HS-27A (cell line): ENCODE results near the gene FER1L5.

ENCODE experiments used
- DNase-seq: peaks from one replicate; pipeline ENCODE4 v3.0.0-alpha.2; 2012; ENCODE audit warnings: low read depth, missing footprints

FER1L5 gene

DNA sequence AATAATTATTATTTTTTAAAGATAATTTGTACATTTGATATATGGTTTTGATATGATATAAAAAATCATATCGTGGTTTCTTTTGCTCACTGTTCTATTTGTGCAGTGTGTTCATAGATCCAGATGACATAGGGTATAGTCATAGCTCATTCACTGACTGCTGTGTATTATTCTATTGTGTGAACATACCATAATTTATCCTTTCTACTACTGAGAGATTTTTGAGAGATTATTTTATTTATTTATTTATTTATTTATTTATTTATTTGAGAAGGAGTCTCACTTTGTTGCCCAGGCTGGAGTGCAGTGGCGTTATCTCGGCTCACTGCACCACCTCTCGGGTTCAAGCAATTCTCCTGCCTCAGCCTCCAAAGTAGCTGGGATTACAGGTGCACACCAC is 39.0 kb downstream of the FER1L5 start:
- no peak for DNase-seq

DNA sequence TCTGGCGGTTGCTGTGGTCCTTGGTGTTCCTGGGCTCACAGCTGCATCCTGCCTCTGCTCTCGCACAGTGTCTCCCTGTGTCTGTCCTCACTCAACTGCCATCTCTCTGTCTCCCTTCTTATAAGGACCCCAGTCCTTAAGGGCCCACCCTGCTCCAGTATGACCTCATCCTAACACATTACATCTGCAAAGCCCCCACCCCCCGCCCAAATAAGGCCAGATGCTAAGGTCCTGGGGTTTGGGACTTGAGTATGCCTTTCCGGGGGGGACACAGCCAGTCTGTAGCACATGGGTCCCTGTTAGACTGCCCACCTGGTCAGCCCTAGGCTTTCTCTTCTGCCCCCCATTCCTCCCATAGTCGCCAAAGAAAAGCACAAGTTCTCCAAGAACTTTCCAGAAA is 40.7 kb downstream of the FER1L5 start:
- DNase-seq: no peak

DNA sequence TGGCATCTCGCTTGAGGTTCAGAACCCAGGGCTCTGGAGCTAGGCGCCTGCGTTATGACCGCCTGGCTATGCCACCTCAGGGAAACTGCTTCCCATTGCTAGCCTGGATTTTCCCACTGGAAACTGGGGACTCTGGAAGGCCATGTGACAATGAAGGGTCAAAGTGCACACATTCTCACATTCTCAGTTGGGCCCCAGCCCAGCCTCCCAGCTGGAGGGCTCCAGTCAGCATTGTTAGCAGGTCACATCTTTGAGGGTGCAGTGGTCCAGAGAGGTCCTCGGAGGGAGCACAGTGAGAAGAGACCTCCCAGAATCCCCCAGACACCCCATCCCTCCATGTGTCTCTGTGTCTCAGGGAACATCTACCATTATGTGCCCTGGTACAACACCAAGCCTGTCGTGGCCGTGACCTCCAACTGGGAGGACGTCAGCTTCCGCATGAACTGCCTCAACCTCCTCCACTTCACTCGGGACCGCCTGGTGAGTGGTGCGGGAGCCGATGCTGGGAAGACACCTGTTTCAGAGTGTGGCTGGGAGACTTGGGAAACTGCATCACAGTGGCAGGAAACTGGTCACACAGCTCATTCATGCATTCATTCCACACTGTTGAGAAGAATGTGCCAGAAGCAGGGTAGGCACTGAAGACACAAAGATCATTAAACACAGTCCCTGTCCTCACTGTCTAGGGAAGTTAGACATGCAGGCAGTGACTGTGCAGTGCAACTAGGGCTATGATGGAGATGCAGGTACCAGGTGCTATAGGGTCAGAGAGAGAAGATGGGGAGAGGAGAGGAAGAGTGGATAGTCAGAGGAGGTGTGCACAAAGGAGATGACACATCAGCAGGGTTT is 41.6 kb downstream of the FER1L5 start:
- DNase-seq: no peak

DNA sequence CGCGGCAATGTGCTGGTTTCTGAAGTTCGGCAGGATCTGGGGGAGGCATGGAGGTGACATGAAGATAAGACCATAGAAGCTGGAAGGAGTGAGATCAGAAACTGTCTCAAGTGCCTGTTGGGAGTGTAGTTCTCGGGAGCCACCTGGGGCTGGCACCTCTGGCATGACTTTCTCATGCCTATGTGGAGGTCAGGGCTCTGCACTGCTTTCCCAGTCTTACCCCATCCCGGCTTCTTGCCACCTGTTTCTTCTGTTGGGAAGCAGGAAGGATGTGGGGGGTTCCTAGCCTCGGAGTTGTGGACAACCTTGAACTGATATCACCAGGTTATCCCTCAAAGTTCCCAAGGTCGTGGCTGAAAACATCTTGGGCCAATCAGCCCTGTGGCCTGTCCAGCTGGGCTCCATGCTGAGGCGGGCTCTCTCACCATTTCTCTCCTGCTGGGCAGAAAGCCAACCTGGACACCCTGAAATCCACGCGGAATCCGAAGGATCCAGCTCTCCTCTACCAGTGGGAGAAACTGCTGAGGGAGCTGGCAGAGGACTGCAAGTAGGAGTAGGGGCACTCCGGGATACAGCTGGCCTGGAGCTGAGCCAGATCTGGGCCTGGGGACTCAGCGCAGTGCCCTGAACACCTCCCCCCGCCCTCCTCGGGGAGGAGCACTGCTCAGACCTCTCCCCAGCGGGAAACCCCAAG is 42.5 kb downstream of the FER1L5 start:
- DNase-seq: no peak

DNA sequence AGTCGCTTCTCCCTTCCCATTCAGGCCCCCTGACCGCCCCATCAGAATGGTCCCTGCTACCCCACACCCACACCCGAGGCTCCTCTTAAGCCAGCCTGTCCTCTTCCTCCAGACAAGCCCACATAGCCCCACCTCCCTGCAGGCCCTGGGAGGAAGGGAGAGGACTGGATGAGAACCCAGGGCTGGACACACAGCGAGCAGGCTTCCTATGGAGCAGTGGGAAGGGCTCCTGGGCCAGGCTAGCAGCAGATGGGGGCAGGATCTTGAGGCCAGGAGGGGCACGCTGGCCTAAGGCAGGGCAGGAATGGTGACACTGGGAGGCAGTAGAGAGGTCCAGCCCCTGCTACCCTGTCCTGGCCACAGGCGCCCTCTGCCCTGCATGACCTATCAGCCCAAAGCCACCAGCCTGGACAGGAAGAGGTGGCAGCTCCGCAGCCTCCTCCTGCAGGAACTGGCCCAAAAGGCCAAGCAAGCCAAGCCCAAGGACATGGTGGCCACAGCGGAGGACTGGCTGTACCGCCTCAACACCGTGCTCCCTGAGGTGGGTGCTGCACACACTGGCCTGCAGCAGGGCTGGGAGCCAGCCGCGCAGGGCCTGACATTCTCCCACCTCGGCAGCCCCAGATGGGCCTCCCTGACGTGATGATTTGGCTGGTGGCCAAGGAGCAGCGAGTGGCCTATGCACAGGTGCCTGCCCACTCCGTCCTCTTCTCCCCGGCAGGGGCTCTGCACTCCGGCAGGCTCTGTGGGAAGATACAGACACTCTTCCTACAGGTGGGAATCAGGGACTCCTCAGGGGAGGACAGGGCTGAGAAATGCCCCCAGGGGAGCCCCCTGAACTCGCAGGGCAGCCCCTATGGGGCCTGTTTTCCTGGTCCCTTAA is 43.3 kb downstream of the FER1L5 start:
- no peak for DNase-seq

DNA sequence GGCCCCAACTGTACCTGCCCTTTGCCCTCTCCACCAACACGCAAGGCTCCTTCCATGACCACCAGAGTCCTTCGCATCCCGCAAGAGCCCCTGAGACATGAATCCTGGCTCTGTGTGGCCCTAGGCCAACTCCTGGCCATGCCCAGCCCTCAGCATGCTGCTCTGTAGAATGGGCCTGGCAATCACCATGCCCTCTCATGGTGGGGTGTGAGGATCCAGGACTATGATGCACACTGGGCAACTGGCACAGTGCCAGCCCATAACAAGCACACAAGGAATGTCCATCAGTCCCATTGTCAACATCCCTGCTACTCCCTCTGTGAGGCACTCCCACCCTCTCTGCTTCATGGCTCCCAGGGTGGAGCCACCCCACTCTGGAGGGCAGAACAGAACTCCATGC is 44.7 kb downstream of the FER1L5 start:
- no peak for DNase-seq

DNA sequence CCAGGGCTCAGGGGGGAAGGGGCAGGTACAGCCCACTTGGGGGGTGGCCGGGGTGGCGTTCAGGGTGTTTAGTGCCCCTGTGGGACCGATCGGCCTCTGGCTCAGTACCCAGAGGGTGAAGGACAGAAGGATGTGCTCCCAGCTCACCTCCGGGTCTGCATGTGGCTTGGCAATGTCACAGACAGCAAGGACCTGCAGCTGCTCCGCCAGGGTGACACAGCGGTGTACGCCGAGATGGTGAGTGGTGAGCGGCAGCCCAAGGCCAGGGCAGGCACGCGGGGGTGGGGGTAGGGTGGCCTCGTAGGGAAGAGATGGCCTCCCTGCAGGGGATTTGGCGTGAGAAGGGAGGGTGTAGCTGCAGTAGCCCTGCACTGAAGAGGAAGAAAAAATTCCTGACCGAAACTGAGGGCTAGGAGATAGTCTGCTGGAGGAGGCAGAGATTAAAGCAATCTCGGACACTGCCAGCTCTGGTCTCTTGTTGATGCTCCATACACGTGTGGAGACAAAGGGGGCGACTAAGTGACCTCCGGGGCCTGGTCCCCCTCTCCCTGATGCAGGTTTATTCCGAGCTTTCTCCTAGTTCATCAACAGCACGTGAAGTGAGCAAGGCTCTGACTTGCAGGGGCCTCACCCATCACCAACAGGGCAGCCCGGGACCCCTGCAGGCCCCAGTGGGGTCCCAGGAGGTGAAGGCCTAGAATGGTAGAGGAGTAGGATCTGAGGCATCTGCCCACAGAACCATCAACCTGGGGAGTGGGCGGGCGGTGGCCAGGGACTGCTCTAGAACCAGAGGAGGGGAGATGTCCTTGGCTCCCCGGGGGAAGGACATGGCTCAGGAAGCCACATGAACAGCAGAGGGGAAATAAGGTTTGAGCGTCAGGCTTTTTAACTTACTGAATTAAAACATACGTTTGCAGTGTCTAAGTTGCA is 45.4 kb downstream of the FER1L5 start:
- DNase-seq: no peak

DNA sequence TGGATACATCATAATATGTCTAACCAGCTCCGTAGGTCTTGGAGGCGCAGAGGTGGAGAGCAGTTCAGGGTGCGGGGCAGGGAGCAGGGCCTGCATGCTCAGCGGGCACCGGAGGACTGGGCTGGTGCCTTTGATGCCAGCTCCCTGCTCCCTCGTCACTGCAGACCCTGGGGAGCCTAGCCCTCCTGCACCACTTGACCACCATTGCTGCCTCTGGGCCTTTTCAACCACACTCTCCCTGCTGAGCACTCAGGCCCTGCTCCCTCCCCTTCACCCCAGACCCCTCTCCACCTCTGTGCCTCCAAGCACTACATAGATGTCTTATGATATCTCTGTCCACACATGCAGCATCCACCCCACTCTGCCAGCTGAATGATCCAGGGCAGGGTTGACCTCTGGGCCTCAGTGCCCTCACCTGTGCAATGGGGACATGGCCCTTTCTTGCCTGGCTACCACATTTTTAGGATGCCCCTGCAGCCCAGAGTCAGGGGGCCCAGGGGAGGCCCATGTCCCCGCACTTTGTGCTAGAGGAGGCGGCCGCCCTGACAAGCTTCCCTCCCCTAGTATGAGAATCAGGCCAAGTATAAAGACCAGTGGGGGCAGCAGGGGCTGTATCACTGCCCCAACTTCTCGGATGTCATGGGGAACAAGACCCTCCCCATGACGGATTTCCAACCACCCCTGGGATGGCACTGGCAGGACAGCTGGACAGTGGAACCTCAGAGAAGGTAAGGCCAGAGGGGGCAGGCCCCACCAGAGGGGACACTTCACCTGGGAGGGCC is 46.3 kb downstream of the FER1L5 start:
- DNase-seq: no peak

DNA sequence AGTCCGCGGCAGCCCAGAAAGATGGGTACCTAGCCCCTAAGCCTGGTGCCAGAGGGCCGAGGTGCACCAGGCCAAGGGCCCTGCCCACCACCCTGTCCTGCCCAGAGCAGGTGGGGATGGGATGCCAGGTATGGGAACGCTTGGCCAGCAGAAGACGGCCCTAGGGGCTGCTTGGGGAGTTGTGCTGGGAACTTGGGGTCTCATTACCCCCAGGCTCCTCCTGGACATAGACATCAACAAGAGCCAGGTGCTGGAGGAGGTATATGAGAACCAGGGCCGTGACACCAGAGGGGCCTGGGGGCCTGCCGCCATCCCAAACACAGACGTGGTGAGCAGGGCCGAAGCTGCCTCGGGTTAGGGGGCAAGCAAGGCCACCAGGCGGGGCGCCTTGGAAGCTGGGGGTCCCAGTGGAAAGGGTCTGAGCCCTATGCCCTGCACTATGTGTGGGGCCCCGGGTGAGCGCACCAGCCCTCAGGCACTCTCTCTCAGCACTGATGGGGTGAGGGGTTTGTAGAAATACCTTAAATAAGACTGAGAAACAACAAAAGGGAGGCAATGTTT is 46.9 kb downstream of the FER1L5 start:
- no peak for DNase-seq

DNA sequence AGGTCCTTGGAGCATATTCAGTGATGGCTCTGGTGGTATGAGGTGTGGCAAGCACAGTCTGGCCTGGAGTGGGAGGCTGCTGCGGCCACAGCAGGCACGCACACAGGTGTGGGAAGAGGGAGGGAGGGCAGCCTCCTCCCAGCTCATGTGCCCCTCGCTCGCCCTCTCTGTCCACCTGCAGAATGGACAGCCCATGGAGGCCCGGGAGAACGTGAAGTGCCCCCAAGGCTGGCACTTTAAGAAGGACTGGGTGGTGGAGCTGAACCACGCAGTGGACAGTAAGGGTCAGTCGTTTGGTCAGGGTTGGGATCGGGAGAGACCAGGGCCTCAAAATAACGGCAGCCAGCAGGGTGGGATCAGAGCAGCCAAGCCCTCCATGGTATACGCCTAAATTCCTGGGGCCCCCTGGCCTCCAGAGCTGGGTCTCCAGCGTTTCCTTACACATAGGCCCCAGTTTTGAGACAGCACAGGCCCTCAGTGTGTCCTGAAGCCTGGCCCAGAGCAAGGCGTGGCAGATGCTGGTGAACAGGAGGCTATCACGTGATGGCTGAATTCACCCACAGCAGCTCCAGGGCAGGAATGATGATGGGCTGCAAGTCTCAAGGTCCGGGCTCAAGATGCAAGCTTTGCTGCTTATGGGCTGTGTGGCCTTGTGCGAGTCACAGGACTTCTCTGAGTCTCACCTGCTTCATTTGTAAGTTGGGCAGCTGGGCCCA is 47.9 kb downstream of the FER1L5 start:
- no peak for DNase-seq

DNA sequence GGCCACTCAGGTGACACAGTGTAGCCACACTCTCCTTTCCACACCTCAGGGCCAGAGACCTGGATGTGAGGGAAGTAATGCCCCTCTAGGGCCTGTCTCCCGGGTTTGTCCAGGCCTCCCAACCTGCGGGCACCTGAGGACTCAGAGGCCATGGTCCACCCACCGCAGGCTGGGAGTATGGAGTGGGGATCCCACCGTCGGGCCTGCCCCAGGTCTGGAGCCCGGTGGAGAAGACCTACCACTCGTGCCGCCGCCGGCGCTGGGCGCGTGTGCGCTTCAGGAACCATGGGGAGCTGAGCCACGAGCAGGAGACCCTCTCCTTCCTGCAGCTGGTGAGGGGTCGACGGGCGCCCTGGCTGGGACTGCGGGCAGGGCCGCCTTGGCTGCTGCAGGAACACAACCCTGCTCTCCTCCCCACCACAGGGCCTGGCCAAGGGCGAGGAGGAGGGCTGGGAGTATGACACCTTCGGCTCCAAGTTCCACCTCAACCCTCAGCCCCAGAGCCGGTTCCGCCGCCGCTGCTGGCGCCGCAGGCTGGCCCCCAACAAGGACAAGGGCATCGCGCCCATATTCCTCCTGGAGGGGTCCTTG is 48.6 kb downstream of the FER1L5 start:
- DNase-seq: no peak

DNA sequence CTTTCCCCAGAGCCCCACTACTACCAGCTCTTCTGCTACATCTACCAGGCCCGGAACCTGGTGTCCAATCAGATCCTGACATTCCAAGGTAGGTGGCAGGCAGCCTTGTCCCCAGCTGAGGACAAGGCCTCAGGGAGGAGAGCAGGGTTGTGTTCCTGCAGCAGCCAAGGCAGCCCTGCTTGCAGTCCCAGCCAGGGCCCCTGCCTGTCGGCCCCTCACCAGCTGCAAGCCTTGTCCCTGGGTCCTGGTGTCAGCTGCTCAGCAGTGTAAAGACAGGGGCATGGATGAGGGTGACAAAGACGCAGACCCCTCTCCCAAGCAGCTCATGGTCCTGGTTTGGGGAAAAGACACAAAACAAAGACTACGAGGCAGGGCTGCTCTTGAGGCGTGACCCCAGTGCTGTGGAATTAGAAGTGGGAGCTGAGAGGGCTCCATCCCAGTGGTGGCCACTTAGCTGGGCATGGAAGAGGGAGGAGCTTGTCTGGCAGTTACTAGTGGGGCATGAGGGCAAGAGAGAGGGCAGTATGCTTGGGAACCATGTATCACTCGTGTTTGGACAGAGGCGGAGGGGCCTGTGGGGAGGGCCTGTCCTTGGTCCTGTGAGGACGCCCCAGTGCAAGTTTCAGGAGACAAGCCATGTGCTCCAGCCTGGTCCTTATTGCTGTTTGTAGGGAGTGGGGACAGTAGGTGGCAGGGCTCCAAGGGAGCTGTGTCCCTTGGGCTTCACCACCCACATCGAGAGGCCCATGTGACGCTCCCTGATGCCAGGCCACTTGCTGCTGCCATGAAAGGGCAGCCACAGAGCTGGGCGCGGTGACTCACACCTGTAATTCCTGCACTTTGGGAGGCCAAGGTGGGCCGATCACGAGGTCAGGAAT is 49.8 kb downstream of the FER1L5 start:
- DNase-seq: no peak

DNA sequence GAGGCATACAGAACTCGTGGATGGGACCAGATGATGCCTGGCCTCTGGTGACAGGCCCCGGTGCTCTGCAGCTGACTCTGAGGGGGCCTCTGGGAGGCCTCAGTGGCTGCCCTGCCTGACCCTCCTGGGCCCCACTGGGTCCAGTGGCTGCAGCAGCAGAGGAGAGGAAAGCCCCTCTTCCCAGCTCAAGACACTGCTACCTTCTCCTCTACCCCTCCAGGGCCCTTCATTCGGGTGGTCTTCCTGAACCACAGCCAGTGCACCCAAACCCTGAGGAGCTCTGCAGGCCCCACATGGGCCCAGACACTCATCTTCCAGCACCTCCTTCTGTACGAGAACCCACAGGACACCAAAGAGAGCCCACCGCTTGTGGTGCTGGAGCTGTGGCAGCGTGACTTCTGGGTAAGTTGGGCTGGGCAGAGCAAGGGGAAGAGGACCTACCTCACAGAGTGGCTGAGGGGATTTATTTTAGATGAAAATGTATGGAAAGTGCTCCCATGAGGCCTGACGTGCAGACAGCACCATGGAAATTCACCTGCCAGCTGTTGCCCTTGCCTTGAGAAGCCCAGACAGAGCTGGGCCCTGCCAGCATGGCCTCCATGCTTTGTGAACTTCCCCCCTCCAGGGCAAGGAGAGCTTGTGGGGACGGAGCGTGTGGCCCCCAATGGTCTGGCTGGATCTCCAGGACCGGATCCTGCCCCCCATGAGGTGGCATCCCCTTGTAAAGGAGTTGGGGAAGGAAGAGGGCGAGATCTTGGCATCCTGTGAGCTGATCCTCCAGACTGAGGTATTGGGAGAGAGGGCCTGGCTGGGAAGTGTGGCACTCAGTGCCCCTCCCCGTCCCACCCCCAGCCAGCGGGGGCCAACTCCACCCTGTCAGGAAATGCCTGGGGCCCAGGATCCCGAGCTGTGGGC is 51.0 kb downstream of the FER1L5 start:
- no peak for DNase-seq

DNA sequence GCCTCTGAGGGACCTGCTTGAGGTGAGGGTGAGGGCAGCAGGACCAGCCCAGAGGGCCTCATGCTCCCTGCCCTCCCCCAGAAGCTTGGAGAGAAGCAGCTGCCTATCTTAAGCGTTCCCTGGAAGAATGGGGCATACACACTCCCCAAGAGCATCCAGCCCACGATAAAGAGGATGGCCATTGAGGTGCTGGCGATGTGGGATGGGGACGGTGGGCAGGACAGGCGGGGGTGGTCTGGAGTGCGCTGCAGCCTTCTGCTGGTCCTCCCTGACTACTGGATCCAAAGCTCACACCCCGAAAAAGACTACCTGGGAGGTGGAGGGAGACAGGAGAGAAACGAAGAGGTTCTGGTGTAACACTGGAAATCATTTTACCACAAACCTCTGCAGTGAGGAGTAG is 51.7 kb downstream of the FER1L5 start:
- no peak for DNase-seq

DNA sequence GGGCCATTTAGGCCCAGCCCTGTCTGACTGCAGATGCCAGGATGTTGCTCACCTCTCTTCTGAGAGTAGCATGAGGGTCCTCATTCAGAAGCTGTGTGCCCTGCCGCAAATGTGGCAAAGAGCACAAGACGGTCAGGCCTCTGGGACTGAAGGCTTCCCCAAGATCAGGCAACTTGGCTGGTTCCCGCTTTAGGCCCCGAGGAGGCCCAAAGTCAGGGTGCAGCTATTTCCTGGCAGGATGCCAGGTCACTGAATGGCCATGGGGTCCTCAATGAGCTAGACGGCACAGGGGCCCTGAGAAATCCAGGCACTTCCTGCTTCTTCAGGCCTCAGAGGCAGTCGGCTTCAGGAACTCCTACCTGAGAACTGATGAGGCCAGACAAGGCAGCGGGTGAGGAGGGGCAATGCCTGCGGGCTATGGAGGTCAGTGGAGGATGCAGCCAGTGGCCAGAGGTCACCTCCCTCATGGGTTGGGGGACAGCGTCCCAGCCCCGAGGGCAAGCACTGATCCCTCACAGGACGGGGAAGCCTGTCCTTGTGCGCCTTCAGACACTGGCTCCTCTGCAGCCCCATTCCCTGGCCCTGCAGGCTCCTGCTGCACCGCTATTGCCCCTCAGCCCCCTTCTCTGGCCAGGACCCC is 52.4 kb downstream of the FER1L5 start:
- no peak for DNase-seq

DNA sequence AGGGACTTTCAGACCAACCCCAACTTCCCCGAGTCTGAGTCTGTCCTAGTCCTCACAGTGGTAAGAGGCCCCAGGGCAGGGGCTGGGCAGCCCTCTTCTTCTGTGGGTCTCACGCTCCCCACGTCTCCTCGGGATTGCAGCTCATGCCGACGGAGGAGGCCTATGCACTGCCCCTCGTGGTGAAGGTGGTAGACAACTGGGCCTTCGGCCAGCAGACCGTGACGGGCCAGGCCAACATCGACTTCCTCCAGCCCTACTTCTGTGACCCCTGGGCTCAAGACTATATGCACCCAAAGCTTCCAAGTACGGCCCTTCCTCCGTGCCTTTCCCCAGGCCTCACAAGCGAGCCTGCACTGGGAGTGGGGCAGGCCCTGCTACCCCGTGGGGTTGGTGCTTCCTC is 53.0 kb downstream of the FER1L5 start:
- no peak for DNase-seq

DNA sequence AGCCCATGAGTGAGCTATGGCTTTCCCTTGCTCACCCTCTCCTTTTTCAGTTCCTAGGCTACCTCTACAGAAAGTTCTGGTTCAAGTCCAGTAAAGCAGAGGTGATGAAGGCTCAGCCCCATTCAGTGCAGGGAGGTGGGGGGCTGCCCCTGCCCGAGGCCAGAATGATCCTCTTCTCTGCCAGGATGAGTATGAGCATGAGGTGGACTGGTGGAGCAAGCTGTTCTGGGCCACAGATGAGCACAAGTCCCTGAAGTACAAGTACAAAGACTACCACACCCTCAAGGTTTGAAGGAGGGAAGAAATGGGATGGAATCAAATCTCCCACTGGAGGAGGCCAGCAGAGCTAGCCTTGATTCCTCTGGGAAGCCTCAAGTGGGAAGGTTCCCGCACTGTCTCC is 54.9 kb downstream of the FER1L5 start:
- DNase-seq: no peak
